ENCODE data around the gene GLRX3. TPM values are rescaled to one million over a fixed set of nuclear protein-coding genes. Genes with fewer than 3 reads are reported as not detected.

Gene GLRX3
- total RNA-seq, 2 donors from 2014 or later: 41.6 to 43.1 TPM

GRCh38 chr10:130224228-130224627, 88.0 kb downstream of the GLRX3 start:
- Histone ChIP-seq H3K27me3 (replicated peaks; ENCODE audit: insufficient read depth) (no peaks in the 10 kb centered on the region), H3K27ac (no peak overlapping the region), H3K9me3 (no peaks in the 10 kb centered on the region), H3K4me3 (no peak overlapping the region), H3K36me3 (no peaks in the 10 kb centered on the region), H3K4me1 (ENCODE audit: control insufficient read depth in 1 of 2, low read depth in 2 of 2) (no peaks in the 10 kb centered on the region)
- TF ChIP-seq CTCF (IDR thresholded peaks at IDR 0.05): no peak
- no peak for ATAC-seq (ENCODE audit: insufficient number of reproducible peaks, low FRiP score, low read depth)
- DNase-seq (ENCODE audit: low spot score): no peak

GRCh38 chr10:130226012-130226411, 89.8 kb downstream of the GLRX3 start:
- DNase-seq (ENCODE audit: low spot score) (no peak), ATAC-seq (ENCODE audit: insufficient number of reproducible peaks, low FRiP score, low read depth) (no peak)
- Histone ChIP-seq H3K9me3 (no peaks in the 10 kb centered on the region), H3K27ac (no peak overlapping the region), H3K36me3 (no peaks in the 10 kb centered on the region), H3K27me3 (replicated peaks; ENCODE audit: insufficient read depth) (no peaks in the 10 kb centered on the region), H3K4me1 (ENCODE audit: control insufficient read depth in 1 of 2, low read depth in 2 of 2) (no peaks in the 10 kb centered on the region), H3K4me3 (no peak overlapping the region)
- no peak for TF ChIP-seq CTCF (IDR thresholded peaks at IDR 0.05)

- no peaks in the 10 kb centered on the region for H3K27me3 ChIP-seq (replicated peaks; ENCODE audit: insufficient read depth)
- DNase-seq (ENCODE audit: low spot score) (no peak), ATAC-seq (ENCODE audit: insufficient number of reproducible peaks, low FRiP score, low read depth) (no peak)
- TF ChIP-seq CTCF (IDR thresholded peaks at IDR 0.05): no peak
- H3K36me3 ChIP-seq: no peaks in the 10 kb centered on the region
- no peak overlapping the region for H3K27ac ChIP-seq
- H3K4me3 ChIP-seq: no peak overlapping the region
- no peaks in the 10 kb centered on the region for H3K4me1 ChIP-seq (ENCODE audit: control insufficient read depth in 1 of 2, low read depth in 2 of 2)
- no peaks in the 10 kb centered on the region for H3K9me3 ChIP-seq
These were observed 91.7 kb downstream of the GLRX3 start for GRCh38 chr10:130227883-130228282.

Other genes starting within 250 kb of the GLRX3 start
- 1 to 10 TPM; 3.6 to 4.6 TPM for gene EBF3, start 172.1 kb upstream of the GLRX3 start, total RNA-seq
- gene C10orf143, start 25.6 kb upstream of the GLRX3 start, total RNA-seq: not detected